SU-DHL-6 (cell line): ENCODE measurements around the gene HTN1.
"Not testable (repeated sequence)": the region's sequence is repeated elsewhere in the genome, so short reads cannot be mapped to it uniquely, and the experiment has no call there.

Experiments
- H2AFZ ChIP-seq: fragments of 200-600 bp; sonication (generic); 2 replicates; pipeline ENCODE4 v1.6.1; 2014; ENCODE audit warnings: low read depth, mild to moderate bottlenecking, moderate library complexity, mixed read lengths, antibody characterized with exemption, low read length; ENCODE audit not compliant: severe bottlenecking
- H3F3A ChIP-seq: fragments of 200-600 bp; shearing (Covaris generic); 2 replicates; pipeline ENCODE4 v1.6.0; 2016; ENCODE audit warnings: antibody characterized with exemption, mild to moderate bottlenecking; ENCODE audit not compliant: insufficient read depth
- H3K27ac ChIP-seq: fragments of 200-600 bp; sonication (generic); 2 replicates; pipeline ENCODE4 v1.5.1; 2016; ENCODE audit warnings: low read depth, mild to moderate bottlenecking, low read length, moderate library complexity, mixed read lengths
- H3K27me3 ChIP-seq: fragments of 200-600 bp; sonication (generic), shearing (Covaris generic); 2 replicates; pipeline ENCODE4 v1.6.0; 2014; ENCODE audit warnings: mild to moderate bottlenecking, low read length
- H3K36me3 ChIP-seq: fragments of 200-600 bp; sonication (generic); 2 replicates; pipeline ENCODE4 v1.6.1; 2014; ENCODE audit warnings: mild to moderate bottlenecking, low read length, mixed read lengths
- H3K4me2 ChIP-seq: fragments of 300-600, 200-600 bp; shearing (Covaris generic), sonication (generic); 2 replicates; pipeline ENCODE4 v1.6.0; 2014; ENCODE audit warnings: low read length, low read depth, mild to moderate bottlenecking; ENCODE audit not compliant: poor library complexity, severe bottlenecking
- H3K4me3 ChIP-seq: fragments of 200-600 bp; sonication (generic); 2 replicates; pipeline ENCODE4 v1.5.1; 2014; ENCODE audit warnings: antibody characterized with exemption, low read length, mild to moderate bottlenecking, mixed read lengths; ENCODE audit not compliant: insufficient read depth, poor library complexity, severe bottlenecking
- H3K79me2 ChIP-seq: fragments of 200-600 bp; sonication (generic); 2 replicates; pipeline ENCODE4 v1.6.1; 2014; ENCODE audit warnings: mild to moderate bottlenecking, low read length, moderate library complexity; ENCODE audit not compliant: insufficient read depth
- H3K9ac ChIP-seq: fragments of 200-600 bp; sonication (generic); 2 replicates; pipeline ENCODE4 v1.7.0; 2014; ENCODE audit warnings: mild to moderate bottlenecking, low read length
- H3K9me2 ChIP-seq: fragments of 200-600 bp; sonication (generic); replicated peaks from 2 replicates; pipeline ENCODE4 v1.6.1; 2014; ENCODE audit warnings: low read length; ENCODE audit not compliant: insufficient read depth
- H3K9me3 ChIP-seq: fragments of 200-600 bp; sonication (generic); 2 replicates; pipeline ENCODE4 v1.6.1; 2014; ENCODE audit warnings: low read length, mixed read lengths; ENCODE audit not compliant: insufficient read depth
- H4K20me1 ChIP-seq: fragments of 200-600 bp; sonication (generic); 2 replicates; pipeline ENCODE4 v1.6.1; 2014; ENCODE audit warnings: low read depth, mild to moderate bottlenecking, antibody characterized with exemption, low read length, moderate library complexity, mixed read lengths
- CTCF ChIP-seq: fragments of 200-600 bp; sonication (generic); IDR thresholded peaks from one replicate; pipeline ENCODE4 v1.5.1; 2017; ENCODE audit warnings: antibody characterized with exemption, mild to moderate bottlenecking, low read length, moderate library complexity; ENCODE audit not compliant: insufficient read depth, poor library complexity, severe bottlenecking
- EZH2phosphoT487 ChIP-seq: fragments of 200-600 bp; sonication (generic), shearing (Covaris generic); conservative IDR thresholded peaks from 2 replicates; pipeline ENCODE4 v1.6.1; 2018; ENCODE audit warnings: mild to moderate bottlenecking, antibody characterized with exemption, low read length, moderate library complexity, mixed read lengths

HTN1 gene

GRCh38 chr4:70050138-70050537 is at the start of gene HTN1:
HTN1 (plus strand) TSS chr4:70050438; CDS start chr4:70053077, 2,639 bp downstream.
- not testable (repeated sequence) for H3K27me3 ChIP-seq, H3K9me3 ChIP-seq, H3K4me2 ChIP-seq, H4K20me1 ChIP-seq, H3K4me3 ChIP-seq, H3K9ac ChIP-seq, H3K79me2 ChIP-seq, H3K36me3 ChIP-seq, H3F3A ChIP-seq, H3K27ac ChIP-seq, H3K9me2 ChIP-seq, H2AFZ ChIP-seq

GRCh38 chr4:70000711-70001110 is 49.5 kb upstream of the HTN1 start:
- Histone ChIP-seq H3F3A (no peaks in the 10 kb centered on the region), H3K4me3 (no peak overlapping the region)
- TF ChIP-seq CTCF: no peak
- no peak for TF ChIP-seq EZH2phosphoT487

GRCh38 chr4:70002507-70002906 is 47.7 kb upstream of the HTN1 start:
- TF ChIP-seq CTCF (no peak), EZH2phosphoT487 (no peak)
- Histone ChIP-seq H3K27ac (no peak overlapping the region), H3K4me3 (no peak overlapping the region), H2AFZ (no peak overlapping the region), H3K27me3 (no peaks in the 10 kb centered on the region), H3K36me3 (no peaks in the 10 kb centered on the region), H3K9me2 (no peaks in the 10 kb centered on the region), H3K9me3 (no peaks in the 10 kb centered on the region), H4K20me1 (no peaks in the 10 kb centered on the region), H3K9ac (no peak overlapping the region), H3K4me2 (no peak overlapping the region), H3F3A (no peaks in the 10 kb centered on the region), H3K79me2 (no peaks in the 10 kb centered on the region)

More at GRCh38 chr4:70000711-70001110, 49.5 kb upstream of the HTN1 start:
- Histone ChIP-seq H2AFZ (no peak overlapping the region), H3K4me2 (no peak overlapping the region), H3K9me2 (no peaks in the 10 kb centered on the region), H3K9ac (no peak overlapping the region), H4K20me1 (no peaks in the 10 kb centered on the region), H3K27ac (no peak overlapping the region), H3K36me3 (no peaks in the 10 kb centered on the region), H3K79me2 (no peaks in the 10 kb centered on the region), H3K27me3 (no peaks in the 10 kb centered on the region), H3K9me3 (no peaks in the 10 kb centered on the region)

GRCh38 chr4:70008771-70009170 is 41.5 kb upstream of the HTN1 start:
- no peak overlapping the region for H2AFZ ChIP-seq
- no peaks in the 10 kb centered on the region for H4K20me1 ChIP-seq
- H3K27me3 ChIP-seq: no peaks in the 10 kb centered on the region
- TF ChIP-seq EZH2phosphoT487 (no peak), CTCF (no peak)
- H3K4me3 ChIP-seq: no peak overlapping the region
- no peak overlapping the region for H3K9ac ChIP-seq
- H3F3A ChIP-seq: no peaks in the 10 kb centered on the region
- H3K27ac ChIP-seq: no peak overlapping the region
- no peaks in the 10 kb centered on the region for H3K9me2 ChIP-seq
- no peaks in the 10 kb centered on the region for H3K9me3 ChIP-seq
- H3K4me2 ChIP-seq: no peak overlapping the region
- no peaks in the 10 kb centered on the region for H3K36me3 ChIP-seq
- H3K79me2 ChIP-seq: no peaks in the 10 kb centered on the region

- not testable (repeated sequence) for H3K9me3 ChIP-seq, H3K4me3 ChIP-seq, H3K79me2 ChIP-seq, H3K27me3 ChIP-seq, H3F3A ChIP-seq, H3K9me2 ChIP-seq, H3K4me2 ChIP-seq, H3K9ac ChIP-seq, H2AFZ ChIP-seq, H3K36me3 ChIP-seq, H4K20me1 ChIP-seq, H3K27ac ChIP-seq
Measured at GRCh38 chr4:70019006-70019405, 31.2 kb upstream of the HTN1 start.
